ENCODE results near the gene RNF150. TPM values are rescaled to one million over a fixed set of nuclear protein-coding genes. Genes with fewer than 3 reads are reported as not detected.

RNF150 gene
- 47.7 TPM for total RNA-seq

GRCh38 chr4:141133146-141133998, at the start of gene RNF150:
RNF150 (minus strand) TSS chr4:141133469.

Other genes starting within 250 kb of the RNF150 start
- gene ZNF330, start 87.4 kb upstream of the RNF150 start, total RNA-seq = 39.9 TPM